ENCODE results near the gene NUTF2. TPM values are rescaled to one million over a fixed set of nuclear protein-coding genes. Genes with fewer than 3 reads are reported as not detected.

NUTF2 gene
- polyA plus RNA-seq, 3 donors = 64.2 to 104 (median 90.3) TPM

DNA sequence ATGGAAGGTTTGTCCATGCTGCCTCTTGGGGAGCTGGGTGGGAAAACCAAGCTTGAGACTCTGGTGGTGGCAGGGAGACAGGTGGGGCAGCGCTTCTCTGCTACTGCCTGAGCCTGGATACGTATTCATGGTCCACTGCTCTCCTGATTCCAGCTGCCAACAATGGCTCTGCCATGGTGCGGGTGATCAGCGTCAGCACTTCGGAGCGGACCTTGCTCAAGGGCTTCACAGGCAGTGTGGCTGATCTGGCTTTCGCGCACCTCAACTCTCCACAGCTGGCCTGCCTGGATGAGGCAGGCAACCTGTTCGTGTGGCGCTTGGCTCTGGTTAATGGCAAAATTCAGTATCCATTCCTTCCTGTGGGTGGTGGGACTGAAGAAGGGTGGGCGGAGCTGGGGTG lies 30.3 kb downstream of the NUTF2 start:
- no peak overlapping the region for H3K4me2 ChIP-seq (replicated peaks; ENCODE audit: extremely low read depth, low read length, poor library complexity, severe bottlenecking)
- no peak overlapping the region for H3K4me3 ChIP-seq (replicated peaks in 1 of 3; ENCODE audit: low read depth in 2 of 3, low read length in 3 of 3)
- no peaks in the 10 kb centered on the region for H3K27me3 ChIP-seq (ENCODE audit: control insufficient read depth in 2 of 2, insufficient read depth in 2 of 2, low read length in 2 of 2)
- peaks cover 39% of the 10 kb centered on the region for H4K20me1 ChIP-seq (ENCODE audit: insufficient read depth, low read length)
- peaks cover 39% of the 10 kb centered on the region for H3K79me2 ChIP-seq (ENCODE audit: insufficient read depth, low read length)
- no peaks in the 10 kb centered on the region for H3K9me3 Mint-ChIP-seq
- TF ChIP-seq, protein P1, sequence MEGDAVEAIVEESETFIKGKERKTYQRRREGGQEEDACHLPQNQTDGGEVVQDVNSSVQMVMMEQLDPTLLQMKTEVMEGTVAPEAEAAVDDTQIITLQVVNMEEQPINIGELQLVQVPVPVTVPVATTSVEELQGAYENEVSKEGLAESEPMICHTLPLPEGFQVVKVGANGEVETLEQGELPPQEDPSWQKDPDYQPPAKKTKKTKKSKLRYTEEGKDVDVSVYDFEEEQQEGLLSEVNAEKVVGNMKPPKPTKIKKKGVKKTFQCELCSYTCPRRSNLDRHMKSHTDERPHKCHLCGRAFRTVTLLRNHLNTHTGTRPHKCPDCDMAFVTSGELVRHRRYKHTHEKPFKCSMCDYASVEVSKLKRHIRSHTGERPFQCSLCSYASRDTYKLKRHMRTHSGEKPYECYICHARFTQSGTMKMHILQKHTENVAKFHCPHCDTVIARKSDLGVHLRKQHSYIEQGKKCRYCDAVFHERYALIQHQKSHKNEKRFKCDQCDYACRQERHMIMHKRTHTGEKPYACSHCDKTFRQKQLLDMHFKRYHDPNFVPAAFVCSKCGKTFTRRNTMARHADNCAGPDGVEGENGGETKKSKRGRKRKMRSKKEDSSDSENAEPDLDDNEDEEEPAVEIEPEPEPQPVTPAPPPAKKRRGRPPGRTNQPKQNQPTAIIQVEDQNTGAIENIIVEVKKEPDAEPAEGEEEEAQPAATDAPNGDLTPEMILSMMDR (IDR thresholded peaks at IDR 0.05) = no peak
- H2AFZ ChIP-seq (ENCODE audit: insufficient read depth, low read depth, low read length, poor library complexity, severe bottlenecking) = no peak overlapping the region
- H3K4me1 Mint-ChIP-seq = peaks cover 29% of the 10 kb centered on the region
- peak overlapping the region in 3 of 7 donors; percentile 21 to 81 (median 34) for H3K27ac Mint-ChIP-seq
- H3K9me3 ChIP-seq (replicated peaks in 1 of 2; ENCODE audit: control insufficient read depth in 1 of 2, insufficient read depth in 1 of 2, low read length in 2 of 2) = no peaks in the 10 kb centered on the region
- H3K4me3 Mint-ChIP-seq = no peak overlapping the region
- peaks cover 63 to 70% of the 10 kb centered on the region in 2 donors for H3K36me3 Mint-ChIP-seq
- peaks cover 0 to 2% (median 0%) of the 10 kb centered on the region in 3 donors for H3K27me3 Mint-ChIP-seq (ENCODE audit: low read depth in 3 of 3)
- peaks cover 22 to 26% of the 10 kb centered on the region in 2 donors for H3K4me1 ChIP-seq (ENCODE audit: control insufficient read depth in 1 of 2, insufficient read depth in 2 of 2, low read length in 2 of 2)
- no peak overlapping the region for H3K9ac ChIP-seq (ENCODE audit: insufficient read depth, low read length, poor library complexity, severe bottlenecking)
- DNase-seq = no peak
- peaks cover 65 to 70% of the 10 kb centered on the region in 2 donors for H3K36me3 ChIP-seq (replicated peaks in 1 of 2; ENCODE audit: control insufficient read depth in 1 of 2, insufficient read depth in 2 of 2, low read length in 2 of 2)
- intact Hi-C loops (cut with micrococcal nuclease) = loop anchor here in 1 of 2 donors (10.0 kb wide), 1 partner anchor 58 kb away; the partner anchor contains the start of genes CTRL and PSMB10
- 98% methylated on average over 6 of the region's 11 CpGs for WGBS (ENCODE audit: insufficient coverage)
- H3K27ac ChIP-seq (ENCODE audit: low read depth in 1 of 2, low read length in 2 of 2) = no peak overlapping the region

DNA sequence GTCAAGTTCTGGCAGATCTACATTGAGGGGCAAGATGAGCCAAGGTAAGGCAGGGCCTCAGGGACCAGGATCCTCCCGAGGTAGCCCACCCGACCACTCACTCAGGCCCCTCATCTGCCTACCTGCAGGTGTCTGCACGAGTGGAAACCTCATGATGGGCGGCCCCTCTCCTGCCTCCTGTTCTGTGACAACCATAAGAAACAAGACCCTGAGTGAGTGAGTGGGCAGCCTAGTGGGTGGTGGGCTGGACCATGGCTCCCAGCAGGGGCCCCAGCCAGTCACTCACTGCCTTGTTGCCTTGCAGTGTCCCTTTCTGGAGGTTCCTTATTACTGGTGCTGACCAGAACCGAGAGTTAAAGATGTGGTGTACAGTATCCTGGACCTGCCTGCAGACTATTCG lies 31.5 kb downstream of the NUTF2 start:
- Mint-ChIP-seq H3K27ac (no peak overlapping the region), H3K9me3 (no peaks in the 10 kb centered on the region), H3K36me3 (peaks cover 74 to 82% of the 10 kb centered on the region in 2 donors), H3K4me3 (no peak overlapping the region), H3K4me1 (peaks cover 23% of the 10 kb centered on the region), H3K27me3 (ENCODE audit: low read depth in 3 of 3) (peaks cover 0 to 2% (median 0%) of the 10 kb centered on the region in 3 donors)
- intact Hi-C loops (cut with micrococcal nuclease) = loop anchor here in 1 of 2 donors (10.0 kb wide), 1 partner anchor 57 kb away; the partner anchor contains the start of genes CTRL and PSMB10
- Histone ChIP-seq H3K27ac (ENCODE audit: low read depth in 1 of 2, low read length in 2 of 2) (no peak overlapping the region), H3K4me2 (replicated peaks; ENCODE audit: extremely low read depth, low read length, poor library complexity, severe bottlenecking) (no peak overlapping the region), H3K27me3 (ENCODE audit: control insufficient read depth in 2 of 2, insufficient read depth in 2 of 2, low read length in 2 of 2) (no peaks in the 10 kb centered on the region), H3K79me2 (ENCODE audit: insufficient read depth, low read length) (peaks cover 36% of the 10 kb centered on the region), H3K9ac (ENCODE audit: insufficient read depth, low read length, poor library complexity, severe bottlenecking) (no peak overlapping the region), H4K20me1 (ENCODE audit: insufficient read depth, low read length) (peaks cover 39% of the 10 kb centered on the region), H3K4me3 (replicated peaks in 1 of 3; ENCODE audit: low read depth in 2 of 3, low read length in 3 of 3) (no peak overlapping the region), H2AFZ (ENCODE audit: insufficient read depth, low read depth, low read length, poor library complexity, severe bottlenecking) (no peak overlapping the region), H3K4me1 (ENCODE audit: control insufficient read depth in 1 of 2, insufficient read depth in 2 of 2, low read length in 2 of 2) (peaks cover 15 to 18% of the 10 kb centered on the region in 2 donors), H3K9me3 (replicated peaks in 1 of 2; ENCODE audit: control insufficient read depth in 1 of 2, insufficient read depth in 1 of 2, low read length in 2 of 2) (no peaks in the 10 kb centered on the region), H3K36me3 (replicated peaks in 1 of 2; ENCODE audit: control insufficient read depth in 1 of 2, insufficient read depth in 2 of 2, low read length in 2 of 2) (peaks cover 77 to 81% of the 10 kb centered on the region in 2 donors)
- 100% methylated on average over 1 of the region's 6 CpGs for WGBS (ENCODE audit: insufficient coverage)
- no peak for DNase-seq
- TF ChIP-seq, protein P1 (IDR thresholded peaks at IDR 0.05) = no peak
